Stimulated activated CD8-positive, alpha-beta memory T cell treated with anti-CD3 and anti-CD28 coated beads, Interleukin-7, amount 100 ng/mL, for 1 hour (primary cell): ENCODE results near the gene CERS6.

Experiments used
- DNase-seq, 2 donors: peaks; one replicate each; pipeline ENCODE4 v3.0.0-alpha.2; 2020; ENCODE audit warnings: low read depth in 2 of 2

The CERS6 gene

DNA sequence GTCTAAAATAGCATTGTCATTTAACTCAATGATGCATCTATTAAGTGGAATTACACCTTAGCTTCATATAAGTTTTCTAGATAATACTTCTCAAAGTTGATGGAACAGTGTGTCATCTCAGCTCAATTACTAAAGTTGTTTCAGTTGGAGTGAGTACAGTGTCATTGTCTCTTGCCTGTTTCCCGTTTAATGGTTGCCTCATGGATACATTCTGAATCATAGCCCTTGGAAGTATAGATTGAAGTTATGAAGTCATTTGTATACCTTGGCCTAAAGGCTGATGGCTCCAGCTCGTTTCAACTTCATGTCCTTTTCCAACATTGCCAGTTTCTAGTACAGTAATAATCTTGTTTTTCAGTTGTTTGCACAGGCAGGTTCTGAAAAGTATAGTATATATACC, 215.9 kb downstream of the CERS6 start:
- DNase-seq: no peak

DNA sequence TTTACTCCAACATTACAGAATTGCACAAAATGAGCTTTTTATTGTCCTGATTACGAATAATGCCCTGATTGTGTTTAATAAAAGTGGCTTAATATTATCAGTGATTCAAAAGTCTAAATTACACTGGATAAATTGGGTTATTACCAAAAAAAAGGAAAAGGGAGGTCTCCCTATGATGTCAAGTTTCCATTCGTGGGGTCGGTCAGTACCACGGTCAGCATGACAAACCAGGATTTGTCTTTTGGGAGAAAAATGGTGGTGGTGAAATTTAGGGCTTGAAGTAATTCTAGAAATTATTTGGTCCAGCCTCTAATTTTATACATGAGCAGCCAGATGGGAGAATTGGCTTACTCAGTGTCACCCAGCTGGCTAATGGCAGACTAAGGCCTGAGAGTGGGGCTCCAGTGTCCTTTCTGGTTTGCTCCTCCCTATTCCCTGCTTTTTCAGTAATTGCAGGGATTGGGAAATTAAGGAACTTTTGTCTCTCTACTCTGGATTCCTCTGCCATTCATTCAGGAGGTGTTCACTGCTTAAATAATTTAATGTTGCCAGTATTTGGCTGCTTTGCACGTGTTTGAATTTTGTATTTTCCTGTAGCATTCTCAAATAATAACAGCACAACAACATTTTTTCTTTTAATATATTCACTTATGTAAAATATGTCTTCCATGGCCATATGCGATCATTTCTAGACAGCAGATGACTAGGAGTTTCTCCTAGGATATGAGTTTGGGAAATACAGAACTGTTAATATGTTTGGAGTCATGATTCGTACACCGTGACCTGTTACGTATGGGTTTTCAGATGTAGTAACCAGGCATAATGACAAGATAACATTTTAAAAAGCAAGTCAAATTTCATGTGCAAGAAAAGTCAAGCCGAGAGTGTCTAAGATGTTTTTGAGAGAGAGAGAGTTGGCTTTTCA, 217.5 kb downstream of the CERS6 start:
- DNase-seq: no peak

DNA sequence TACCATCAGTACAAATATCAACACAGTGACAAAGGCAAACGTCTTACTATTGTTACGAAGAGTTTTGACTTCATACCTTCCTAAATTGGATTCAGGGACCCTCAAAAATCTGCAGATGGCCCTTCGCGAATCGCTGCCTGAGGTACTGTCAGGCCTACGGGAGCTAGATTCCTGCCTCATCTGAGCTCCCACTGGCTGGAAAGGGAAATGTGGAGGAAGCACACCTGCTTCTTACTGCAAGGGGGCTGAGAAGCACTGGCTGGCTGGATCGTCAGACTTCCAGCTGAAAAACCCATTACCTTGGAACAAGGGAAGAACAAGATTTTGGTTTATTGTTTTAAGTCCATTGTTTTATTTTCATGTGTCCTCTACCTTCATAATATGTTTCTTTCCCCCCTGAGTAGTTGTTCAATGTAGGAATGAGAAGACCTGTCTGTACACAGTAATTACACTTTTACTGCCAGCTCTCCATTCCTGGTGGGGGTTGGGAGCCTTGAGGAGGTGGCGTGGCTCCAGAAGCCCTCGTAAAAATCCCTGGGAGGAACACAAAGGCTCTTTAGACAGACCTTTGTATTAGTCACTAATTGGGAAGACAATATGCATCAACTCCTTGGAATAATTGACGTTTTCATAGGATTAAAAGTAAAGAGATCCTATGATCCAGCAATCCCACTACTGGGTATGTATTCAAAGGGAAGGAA, 222.2 kb downstream of the CERS6 start:
- DNase-seq: no peak

DNA sequence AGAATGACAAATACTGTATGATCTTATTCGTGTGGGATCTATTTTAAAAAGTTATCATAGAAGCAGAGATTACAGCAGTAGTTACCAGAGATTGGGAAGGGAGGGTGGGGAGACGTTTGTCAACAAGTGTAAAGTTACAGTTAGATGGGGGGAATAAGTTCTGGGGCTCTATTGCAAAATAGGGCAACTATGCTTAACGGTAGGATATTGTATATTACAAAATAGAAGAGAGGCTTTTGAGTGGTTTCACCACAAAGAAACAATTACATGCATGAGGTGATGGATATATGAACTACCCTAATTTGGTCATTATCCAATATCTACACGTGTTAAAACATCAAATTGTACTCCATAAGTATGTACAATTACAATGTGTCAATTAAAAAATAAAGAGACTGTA, 223.0 kb downstream of the CERS6 start:
- no peak for DNase-seq

DNA sequence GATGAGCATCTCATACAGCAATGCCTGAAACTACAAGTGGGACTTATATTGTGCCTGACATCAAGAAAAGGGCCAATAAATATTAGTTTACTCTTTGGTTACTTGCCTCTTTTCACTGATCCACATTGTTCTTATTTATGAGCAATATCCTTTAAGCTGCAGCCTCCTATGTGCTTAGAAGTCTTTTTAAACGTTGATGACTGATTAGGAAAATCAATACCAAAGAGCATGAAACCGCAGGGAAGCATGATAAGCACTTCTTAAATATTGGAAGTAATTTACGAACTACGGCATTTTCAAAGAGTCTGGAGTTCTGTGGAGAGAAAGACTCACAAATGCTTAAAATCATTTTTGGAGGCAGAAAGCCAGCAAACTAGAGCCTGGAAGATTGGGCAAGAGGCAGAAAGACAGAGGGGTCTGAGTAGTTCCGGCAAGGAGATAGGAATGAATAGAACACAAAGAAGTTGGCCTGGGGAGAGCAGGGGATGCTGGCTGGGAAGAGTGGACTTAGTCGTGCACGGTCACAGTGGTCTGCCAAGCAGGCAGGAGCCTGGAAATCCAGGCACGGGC, 223.8 kb downstream of the CERS6 start:
- no peak for DNase-seq

DNA sequence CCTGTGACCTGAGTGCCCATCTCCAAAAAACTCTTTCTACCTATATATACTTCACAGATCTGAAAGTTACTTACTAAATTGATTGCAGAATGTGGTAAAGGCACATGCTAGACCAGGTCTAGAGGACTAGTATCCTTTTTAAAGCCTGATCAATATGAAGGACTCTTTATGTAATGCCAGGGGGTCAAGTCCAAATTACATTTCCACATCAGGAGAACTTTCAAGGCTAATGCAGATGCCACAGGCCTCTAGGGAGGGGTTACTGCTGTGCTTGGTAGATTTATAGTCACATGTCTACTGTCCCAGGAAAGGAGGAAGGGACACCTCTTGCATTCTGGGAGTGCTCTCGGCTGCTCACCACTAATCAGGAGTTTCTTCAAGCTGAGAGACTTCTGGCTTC, 227.9 kb downstream of the CERS6 start:
- no peak for DNase-seq

DNA sequence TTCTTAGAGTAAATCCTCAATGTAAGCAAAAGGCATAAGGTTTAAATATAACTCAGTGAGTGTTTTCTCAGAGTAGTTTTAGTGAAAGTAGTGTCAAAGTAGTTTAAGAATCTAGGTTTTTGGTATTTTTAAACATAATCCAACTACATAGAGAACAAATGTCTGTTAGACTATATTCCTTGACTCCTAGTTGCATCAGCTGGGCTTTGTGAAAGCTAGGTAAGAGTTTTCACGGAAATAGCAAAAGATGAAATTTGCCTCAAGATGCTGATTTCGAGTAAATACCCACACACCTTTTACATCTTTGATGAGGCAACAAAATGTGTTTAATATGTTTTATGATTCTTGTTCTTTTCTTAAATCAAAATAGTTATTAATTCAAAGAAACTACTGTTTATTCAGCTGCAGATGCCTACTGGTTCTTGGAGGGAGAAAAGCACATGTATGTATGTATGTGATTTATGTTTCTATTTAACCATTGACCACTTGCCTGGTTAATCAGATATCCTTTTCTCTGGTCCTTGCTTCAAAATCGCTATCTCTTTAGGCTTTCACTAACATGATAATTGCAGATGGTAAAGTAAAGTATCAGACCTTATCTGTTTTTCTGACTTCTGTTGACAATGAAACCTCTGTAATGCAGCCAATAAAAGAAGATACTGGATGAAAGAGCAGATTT, 229.0 kb downstream of the CERS6 start:
- no peak for DNase-seq

DNA sequence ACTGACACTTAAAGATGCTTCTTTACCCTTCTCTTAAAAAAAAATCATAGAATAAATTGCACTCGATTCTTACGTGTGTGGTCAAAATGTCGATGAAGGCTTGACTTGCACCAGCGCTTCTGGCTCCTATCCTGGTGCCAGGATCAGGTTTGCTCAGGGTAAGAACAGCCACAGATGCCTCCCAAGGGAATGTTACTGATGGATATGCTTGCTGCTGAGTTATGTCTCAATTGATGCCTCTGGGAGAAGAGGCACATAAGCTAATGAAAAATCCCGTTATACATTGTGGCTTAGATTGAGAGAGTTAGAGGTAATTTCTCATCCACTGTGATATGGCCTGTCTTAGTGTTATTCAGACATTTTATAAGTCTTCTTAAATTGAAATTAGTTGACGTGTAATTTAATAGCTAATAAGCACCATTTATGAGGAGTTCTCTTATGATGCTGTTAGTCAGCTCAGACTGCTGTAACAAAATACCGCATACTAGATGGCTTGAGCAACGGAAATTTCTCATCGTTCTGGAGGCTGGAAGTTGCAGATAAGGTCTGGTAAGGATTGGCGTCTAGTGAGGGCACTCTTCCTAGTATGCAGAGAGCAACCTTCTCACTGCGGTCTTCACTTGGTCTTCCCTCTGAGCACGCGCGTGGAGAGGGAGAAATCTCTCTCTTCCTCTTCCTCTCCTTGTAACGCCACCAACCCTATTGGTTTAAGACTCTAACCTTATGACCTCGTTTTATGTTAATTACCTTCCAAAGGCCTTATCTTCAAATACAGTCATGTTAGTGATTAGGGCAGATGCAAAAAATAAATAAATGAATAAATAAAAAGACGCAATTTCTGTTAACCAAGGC, 229.8 kb downstream of the CERS6 start:
- no peak for DNase-seq

DNA sequence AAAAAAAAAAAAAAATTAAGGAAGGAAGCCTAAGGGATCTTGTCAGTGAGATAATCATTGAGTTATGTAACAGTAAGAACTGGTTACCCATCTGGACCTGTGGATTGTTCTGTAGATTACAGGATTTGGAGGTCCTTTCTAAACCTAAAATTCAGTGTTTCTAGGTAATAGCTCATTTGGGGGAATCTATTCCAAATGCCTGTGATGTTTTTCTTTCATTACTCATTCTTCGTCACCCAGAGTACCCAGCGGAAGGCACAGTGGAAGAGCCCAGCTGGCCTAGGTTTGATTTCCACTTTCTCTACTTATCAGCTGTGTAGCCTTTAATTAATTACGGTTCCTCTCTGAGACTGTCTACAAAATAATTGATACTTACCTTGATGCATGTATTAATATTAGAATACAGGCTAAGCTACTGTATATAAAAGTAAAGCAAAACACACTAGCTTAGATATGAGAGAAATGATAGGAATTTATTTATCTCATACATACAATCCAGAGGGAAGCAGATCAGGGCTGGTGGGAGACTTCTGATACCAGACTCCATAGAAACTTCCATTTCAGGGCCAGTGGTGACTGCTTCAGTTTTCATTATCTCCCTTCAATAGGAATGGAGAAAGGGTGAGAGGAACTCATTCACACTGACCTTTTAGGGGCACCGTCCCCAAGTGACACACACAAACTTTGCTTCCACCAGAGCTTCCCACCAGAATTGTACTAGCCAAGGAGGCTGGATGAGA, 230.6 kb downstream of the CERS6 start:
- DNase-seq: no peak

DNA sequence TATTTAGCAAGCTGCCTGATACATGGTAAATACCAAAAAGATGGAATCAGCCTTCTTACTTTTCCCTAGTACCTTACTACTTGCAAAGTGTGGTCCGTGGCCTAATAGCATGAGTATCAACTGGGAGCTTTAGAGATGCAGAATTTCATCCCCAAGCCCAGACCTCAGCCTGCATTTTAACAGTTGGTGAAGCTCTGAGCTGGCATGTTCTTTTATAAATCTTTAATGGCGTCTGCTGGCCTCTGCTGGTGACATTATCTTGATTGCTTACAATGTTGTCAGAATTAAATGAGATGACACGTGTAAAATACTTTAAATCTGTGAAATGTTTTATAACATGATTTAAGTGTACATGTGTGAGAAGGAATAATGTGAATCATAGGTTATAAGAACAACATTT, 231.2 kb downstream of the CERS6 start:
- no peak for DNase-seq

DNA sequence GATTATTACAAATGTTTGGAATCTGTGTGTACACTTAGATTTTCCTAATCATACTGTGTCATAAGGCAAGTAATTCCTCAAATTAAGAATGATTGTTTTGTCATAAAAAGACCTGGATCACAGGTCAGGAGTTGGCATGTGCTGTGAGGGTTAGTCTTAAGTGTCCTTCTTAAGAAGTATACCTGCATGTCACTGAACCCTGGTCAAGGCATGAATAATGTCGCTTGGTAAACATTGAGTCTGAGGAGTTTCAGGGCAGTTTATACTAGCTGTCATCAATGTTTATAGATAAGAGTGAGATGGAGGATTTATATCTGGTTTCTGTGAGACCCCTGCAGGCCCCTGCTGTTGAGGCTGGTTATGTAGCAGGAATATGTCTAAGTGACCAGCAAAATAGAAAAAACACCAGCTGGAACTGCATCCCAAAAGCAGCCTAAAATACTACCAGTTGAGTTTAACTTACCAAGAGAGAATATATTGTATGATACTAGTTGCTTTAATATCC, 234.4 kb downstream of the CERS6 start:
- no peak for DNase-seq

DNA sequence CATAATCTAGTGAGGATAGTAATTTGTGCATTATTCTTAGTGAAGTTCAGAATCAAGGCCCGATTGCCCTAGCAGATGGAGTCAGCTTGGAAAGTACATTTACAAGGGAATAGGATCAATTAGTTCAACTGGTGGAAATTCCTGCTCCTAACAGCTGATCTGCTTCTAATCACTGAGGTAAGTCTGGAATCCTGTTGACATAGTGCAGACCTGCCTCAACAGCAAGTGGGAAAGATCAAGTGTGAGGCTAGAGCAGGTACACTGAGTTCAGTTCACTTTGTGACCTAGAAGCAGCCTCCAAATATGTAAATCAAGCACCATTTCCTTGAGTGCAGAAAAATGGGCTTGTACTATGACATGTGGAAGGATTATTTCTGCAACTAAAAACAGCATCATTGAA, 235.1 kb downstream of the CERS6 start:
- no peak for DNase-seq

DNA sequence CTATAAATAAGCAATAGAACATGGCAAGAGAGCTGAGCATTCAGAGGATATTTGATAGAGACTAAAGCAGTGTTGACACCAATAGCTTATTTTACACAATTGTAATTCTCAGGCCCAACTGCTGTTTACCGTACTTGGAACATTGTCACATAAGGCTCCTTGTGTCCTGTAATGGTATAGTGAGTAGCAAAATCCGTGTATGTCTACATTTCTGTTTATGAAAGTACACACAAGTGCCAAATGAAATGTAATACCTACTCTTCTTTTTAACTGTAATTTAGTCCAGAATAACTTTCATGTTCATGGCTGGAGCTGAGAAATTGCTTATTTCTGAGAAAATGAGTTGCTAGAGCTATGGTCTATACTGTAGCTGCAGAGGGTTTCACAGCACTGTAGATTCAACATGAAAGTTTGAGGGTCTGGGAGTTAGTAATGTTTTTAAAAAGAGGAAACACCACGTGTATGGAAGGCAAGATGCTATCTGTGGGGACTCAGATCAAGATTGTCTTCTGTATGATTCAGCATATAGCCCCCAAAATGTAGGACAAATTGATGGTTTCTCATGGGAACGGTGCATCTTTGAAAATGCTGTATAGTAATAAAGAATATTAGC, 236.2 kb downstream of the CERS6 start:
- DNase-seq: no peak

DNA sequence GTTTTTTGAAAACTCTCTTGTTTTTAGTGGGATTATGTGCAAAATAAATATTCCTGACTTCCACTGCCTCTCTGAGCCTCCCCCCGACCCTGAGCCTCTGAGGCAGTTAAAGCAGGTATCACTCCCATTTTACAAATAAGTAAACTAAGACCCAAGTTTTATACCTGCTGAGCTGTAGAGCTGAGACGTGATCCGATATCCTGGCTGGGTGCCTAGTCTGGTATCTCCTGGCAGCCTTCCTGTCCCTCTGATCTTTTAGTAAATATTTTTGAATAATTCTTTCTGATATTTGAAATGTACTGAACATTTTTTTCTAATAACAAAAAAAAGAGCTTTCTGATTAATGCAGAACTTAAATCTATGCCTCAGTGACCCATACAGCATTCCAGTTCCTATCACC, 238.1 kb downstream of the CERS6 start:
- DNase-seq: no peak

DNA sequence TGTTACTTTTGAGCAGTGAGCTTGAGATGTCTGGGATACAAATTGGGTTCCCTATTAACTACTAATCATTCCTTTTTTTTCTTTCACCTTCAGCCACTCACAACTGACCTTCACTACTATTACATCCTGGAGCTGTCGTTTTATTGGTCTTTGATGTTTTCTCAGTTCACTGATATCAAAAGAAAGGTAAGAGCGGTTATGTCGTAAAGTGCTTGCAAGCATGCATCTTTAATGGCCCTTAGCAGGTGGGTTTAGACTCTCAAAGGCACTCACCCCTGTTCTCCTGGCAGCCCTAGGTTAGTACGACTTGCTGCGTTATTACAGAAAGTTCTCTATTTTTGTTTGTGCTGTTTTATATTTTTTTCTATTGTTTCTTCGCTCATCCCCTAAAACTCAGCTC, 238.8 kb downstream of the CERS6 start:
- no peak for DNase-seq

DNA sequence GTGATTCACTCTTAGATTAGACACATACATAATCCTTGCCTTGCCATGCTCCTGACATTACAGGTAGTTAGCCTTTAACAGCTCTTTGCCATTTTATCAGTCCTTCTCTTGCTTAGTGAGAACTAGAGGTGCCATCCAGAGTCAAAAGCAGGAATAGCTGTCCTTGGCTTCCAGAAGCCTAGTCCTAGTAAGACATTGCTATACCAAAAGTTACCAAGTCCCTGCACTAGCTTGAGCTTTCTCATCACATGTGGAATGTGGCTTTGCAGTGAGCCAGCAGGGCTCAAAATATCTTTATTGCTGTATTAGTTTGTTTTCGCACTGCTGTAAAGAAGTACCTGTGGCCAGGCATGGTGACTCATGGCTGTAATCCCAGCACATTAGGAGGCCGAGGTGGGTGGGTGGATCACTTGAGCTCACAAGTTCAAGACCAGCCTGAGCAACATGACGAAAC, 241.6 kb downstream of the CERS6 start:
- no peak for DNase-seq

DNA sequence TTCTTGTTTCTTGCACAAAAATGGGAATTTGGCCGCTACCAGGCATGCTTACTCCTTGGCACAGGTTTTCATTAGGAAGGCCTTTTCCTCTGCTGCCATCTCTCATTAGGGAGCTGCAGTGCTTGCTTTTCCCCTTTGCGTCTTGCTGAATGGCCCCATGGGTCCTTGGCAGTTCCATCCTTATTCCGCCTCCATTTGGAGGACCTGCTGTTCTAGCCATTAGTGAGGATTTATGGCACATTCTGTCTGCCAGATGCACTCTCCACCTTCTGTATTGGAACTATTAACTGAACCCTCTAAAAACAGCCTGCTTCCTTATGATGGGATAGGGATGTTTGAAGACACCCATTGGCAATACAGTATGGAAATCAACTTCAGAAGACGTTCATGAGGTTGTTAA, 242.9 kb downstream of the CERS6 start:
- DNase-seq: no peak

DNA sequence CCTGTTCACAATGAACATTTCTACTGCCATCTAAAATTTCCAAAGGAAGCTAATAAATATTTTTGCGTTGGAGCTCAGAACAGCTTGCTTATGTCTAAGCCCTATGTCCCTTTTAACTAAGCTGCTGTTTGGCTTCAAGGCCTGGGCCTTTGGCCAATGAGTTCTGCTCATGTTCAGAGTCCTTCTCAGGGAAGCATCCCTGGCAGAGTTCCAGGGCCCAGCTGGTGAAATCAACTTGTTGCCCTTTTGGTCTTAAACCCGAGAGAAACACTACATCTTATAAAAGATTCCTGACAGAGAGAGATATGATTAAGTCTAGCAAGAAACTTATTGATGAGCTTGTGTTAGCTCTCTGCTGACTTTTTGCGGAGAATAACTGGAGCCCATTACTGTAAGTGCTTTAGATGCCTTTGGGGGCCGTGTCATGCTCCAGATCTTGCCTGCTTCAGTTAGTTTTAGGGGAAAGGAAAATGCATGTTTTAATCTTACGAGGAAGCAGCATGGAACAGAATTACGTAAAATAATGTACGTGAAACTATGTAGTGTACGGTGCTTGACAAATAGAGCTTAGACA, 243.9 kb downstream of the CERS6 start:
- no peak for DNase-seq

DNA sequence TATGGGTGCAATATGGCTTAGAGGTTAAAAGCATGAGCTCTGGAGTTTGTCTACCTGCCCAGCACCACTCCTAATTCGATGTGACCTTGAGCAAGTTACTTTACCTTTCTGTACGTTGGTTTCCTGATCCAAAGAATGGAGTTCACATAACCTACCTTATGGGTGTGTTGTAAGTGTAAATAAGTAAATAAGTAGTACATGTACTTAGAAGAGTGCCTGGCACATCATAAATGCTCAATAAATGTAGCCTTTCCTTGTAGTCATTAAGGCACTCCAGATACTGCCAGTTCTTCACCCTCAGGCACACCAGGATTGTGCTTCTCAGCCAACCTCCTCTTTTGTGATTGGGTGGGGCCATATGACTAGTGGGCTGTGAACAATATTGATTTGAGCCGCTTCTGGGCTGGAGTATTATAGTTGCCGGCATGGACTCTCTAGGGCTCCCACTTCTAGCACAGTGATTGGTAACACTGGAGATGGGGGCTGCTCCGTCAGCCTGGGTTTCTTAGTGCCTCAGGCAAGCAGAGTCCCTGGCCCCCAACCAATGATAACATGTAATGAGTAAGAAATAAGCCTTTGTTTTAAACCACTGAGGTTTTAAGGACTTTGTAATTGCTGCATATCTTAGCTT, 244.7 kb downstream of the CERS6 start:
- no peak for DNase-seq
